ENCODE data around the gene CEACAM1.
"Not testable (repeated sequence)": the region's sequence is repeated elsewhere in the genome, so short reads cannot be mapped to it uniquely, and the experiment has no call there.

CEACAM1 gene

DNA sequence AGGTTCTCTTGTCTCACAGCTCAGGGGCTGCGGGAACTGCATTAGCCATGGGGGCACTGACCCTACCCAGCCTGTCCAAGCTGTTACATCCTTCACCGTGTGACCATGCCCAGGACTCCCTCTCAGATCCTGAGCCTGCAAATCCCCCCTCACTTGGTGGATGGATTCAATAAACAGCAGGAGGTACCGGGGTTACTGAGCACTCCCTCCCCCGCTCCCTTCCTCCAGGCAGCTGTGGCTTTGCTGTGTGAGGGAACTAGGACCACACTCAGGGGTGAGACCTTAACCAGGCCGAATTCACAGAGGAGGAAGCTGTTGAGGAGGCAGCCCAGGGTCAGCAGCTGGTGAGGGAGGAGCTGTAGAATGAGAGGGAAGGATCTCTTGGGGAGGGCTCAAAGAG, 27.0 kb upstream of the CEACAM1 start:
- no peak overlapping the region for H3K27ac ChIP-seq
- TF ChIP-seq CTCF (conservative IDR thresholded peaks at IDR 0.05) (no peak), ZFX (IDR thresholded peaks at IDR 0.05) (no peak)

GRCh38 chr19:42554046-42554575, 25.8 kb upstream of the CEACAM1 start:
- no peak overlapping the region for H3K27ac ChIP-seq
- TF ChIP-seq ZFX (IDR thresholded peaks at IDR 0.05): no peak
- TF ChIP-seq CTCF (conservative IDR thresholded peaks at IDR 0.05): no peak

DNA sequence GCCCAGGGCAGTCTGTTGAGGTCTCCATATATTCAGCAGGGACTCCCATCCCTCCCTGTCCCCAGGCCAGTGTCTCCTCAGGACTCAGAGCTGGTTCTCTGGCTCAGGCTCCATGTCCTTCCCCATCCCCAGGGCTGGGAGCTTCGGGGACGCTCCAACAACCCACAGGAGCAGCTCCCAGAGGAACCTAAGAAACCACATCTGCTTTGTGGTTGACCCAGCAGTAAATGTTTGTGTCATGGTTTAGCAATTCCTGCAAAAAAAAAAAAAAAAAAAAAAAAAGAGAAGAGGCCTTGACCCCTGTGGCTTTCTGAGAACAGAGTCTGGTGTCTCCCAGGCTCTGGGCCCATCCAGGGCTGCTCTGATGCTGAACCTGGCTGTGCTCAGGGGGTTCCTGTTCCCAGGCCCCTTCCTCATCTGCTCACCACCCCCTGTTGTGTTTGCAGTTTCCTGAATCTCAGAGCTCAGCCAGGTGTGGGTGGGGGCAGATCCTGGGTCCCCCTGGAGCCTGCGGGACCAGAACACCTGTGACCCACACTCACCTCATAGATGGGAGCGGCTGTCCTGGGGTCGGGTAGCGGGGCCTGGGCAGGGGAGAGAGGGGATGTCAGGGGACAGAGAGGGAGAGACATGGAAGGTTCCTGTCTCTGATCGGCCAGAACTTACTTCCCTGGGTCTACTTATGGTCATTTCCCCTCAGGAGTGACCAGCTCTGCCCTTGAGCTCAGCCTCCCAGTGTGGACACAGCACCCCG, 25.2 kb upstream of the CEACAM1 start:
- TF ChIP-seq ZFX (IDR thresholded peaks at IDR 0.05) (no peak), CTCF (conservative IDR thresholded peaks at IDR 0.05) (no peak)

GRCh38 chr19:42552086-42553065, 24.1 kb upstream of the CEACAM1 start:
- TF ChIP-seq ZFX (IDR thresholded peaks at IDR 0.05): no peak
- no peak for TF ChIP-seq CTCF (conservative IDR thresholded peaks at IDR 0.05)
- no peak overlapping the region for H3K27ac ChIP-seq

More for the DNA sequence above, 25.2 kb upstream of the CEACAM1 start:
- no peak overlapping the region for H3K27ac ChIP-seq

- H3K27ac ChIP-seq: not testable (repeated sequence)
Measured at GRCh38 chr19:42550521-42550920, 22.2 kb upstream of the CEACAM1 start.

- not testable (repeated sequence) for H3K27ac ChIP-seq
Measured at GRCh38 chr19:42549067-42549466, 20.8 kb upstream of the CEACAM1 start.

GRCh38 chr19:42548552-42548951, 20.3 kb upstream of the CEACAM1 start:
- TF ChIP-seq CTCF (conservative IDR thresholded peaks at IDR 0.05) (no peak), ZFX (IDR thresholded peaks at IDR 0.05) (no peak)
- H3K27ac ChIP-seq: no peak overlapping the region

GRCh38 chr19:42547929-42548328, 19.6 kb upstream of the CEACAM1 start:
- H3K27ac ChIP-seq: no peak overlapping the region
- TF ChIP-seq ZFX (IDR thresholded peaks at IDR 0.05): no peak
- TF ChIP-seq CTCF (conservative IDR thresholded peaks at IDR 0.05): no peak

Data from C4-2B (cell line).